ENCODE measurements around the gene LCNL1. TPM values are rescaled to one million over a fixed set of nuclear protein-coding genes. Genes with fewer than 3 reads are reported as not detected.
A peak's percentile ranks its signal among the peaks of the same experiment; 100 is the strongest.

LCNL1 gene
- total and polyA plus RNA-seq, 2 of the 13 experiments (the other 11 are each of a cell fraction or from before 2014, with no cell fraction given) = not detected

DNA sequence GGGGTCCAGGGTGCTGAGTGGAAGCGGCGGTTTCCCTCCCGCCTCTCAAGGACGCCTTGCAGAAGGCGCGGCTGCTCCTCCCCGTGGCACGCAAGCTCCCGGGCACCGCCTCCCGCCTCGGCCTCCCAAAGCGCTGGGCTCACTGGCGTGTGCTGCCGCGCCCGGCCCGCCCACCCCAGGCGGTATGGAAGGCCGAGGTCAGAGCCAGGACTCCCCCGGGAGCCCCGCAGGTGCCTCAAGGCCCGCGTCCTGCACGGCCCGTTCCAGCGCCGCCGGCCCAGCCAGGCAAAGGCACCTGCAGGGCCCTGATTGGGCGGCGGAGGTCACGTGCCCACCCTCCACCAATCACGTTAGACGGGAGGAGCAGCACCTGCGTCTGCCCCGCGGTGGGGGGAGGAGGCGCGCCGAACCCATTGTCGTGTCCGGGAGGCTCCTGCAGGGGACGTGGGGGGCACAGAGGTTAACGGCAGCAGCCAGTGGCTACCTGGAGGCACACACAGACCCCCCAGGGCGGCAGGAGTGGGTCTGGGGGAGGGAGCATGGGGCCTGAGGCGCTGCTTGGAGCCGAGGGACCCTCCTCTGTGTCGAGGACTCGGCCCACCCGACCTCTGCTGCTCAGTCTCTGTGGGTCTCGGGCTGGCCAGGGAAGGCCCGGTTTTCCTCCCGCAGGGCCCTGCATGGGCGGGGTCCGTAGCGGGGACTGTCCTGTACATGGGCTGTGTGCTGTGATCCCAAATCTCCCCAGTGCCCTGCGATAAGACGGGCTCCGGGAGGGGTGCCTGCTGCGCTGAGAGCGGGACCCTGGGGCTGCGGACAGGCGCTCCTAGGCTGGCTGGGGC lies 32.8 kb upstream of the LCNL1 start (continued):
- TF ChIP-seq NONO (IDR thresholded peaks at IDR 0.05) (no peak), NONO (CRISPR knock-in tag; conservative IDR thresholded peaks at IDR 0.05) (peak; percentile 83), ZNF703 (CRISPR knock-in tag; IDR thresholded peaks at IDR 0.05; ENCODE audit: borderline replicate concordance) (peak; percentile 64), JUND (CRISPR knock-in tag; IDR thresholded peaks at IDR 0.05) (peak; percentile 44; the same call in 1 of the 2 replicates), REPIN1 (CRISPR knock-in tag; IDR thresholded peaks at IDR 0.05; ENCODE audit: borderline replicate concordance, low read depth) (peak; percentile 54), ARHGAP35 (CRISPR knock-in tag; IDR thresholded peaks at IDR 0.05; ENCODE audit: borderline replicate concordance) (no peak; the same call in 1 of the 2 replicates), FOXP1 (IDR thresholded peaks at IDR 0.05) (no peak), FOXP1 (CRISPR knock-in tag; IDR thresholded peaks at IDR 0.05) (0 out of 2 replicates have a peak, but pooled peaks have one; percentile 10), SALL2 (CRISPR knock-in tag; IDR thresholded peaks at IDR 0.05) (peak; percentile 82), ZNF264 (CRISPR knock-in tag; IDR thresholded peaks at IDR 0.05) (peak; percentile 46; the same call in 1 of the 2 replicates), JUNB (CRISPR knock-in tag; IDR thresholded peaks at IDR 0.05; ENCODE audit: borderline replicate concordance) (no peak)
- TF ChIP-seq, protein P1, sequence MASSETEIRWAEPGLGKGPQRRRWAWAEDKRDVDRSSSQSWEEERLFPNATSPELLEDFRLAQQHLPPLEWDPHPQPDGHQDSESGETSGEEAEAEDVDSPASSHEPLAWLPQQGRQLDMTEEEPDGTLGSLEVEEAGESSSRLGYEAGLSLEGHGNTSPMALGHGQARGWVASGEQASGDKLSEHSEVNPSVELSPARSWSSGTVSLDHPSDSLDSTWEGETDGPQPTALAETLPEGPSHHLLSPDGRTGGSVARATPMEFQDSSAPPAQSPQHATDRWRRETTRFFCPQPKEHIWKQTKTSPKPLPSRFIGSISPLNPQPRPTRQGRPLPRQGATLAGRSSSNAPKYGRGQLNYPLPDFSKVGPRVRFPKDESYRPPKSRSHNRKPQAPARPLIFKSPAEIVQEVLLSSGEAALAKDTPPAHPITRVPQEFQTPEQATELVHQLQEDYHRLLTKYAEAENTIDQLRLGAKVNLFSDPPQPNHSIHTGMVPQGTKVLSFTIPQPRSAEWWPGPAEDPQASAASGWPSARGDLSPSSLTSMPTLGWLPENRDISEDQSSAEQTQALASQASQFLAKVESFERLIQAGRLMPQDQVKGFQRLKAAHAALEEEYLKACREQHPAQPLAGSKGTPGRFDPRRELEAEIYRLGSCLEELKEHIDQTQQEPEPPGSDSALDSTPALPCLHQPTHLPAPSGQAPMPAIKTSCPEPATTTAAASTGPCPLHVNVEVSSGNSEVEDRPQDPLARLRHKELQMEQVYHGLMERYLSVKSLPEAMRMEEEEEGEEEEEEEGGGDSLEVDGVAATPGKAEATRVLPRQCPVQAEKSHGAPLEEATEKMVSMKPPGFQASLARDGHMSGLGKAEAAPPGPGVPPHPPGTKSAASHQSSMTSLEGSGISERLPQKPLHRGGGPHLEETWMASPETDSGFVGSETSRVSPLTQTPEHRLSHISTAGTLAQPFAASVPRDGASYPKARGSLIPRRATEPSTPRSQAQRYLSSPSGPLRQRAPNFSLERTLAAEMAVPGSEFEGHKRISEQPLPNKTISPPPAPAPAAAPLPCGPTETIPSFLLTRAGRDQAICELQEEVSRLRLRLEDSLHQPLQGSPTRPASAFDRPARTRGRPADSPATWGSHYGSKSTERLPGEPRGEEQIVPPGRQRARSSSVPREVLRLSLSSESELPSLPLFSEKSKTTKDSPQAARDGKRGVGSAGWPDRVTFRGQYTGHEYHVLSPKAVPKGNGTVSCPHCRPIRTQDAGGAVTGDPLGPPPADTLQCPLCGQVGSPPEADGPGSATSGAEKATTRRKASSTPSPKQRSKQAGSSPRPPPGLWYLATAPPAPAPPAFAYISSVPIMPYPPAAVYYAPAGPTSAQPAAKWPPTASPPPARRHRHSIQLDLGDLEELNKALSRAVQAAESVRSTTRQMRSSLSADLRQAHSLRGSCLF (CRISPR knock-in tag; IDR thresholded peaks at IDR 0.05; ENCODE audit: borderline replicate concordance) = no peak
- TF ChIP-seq, protein P2, sequence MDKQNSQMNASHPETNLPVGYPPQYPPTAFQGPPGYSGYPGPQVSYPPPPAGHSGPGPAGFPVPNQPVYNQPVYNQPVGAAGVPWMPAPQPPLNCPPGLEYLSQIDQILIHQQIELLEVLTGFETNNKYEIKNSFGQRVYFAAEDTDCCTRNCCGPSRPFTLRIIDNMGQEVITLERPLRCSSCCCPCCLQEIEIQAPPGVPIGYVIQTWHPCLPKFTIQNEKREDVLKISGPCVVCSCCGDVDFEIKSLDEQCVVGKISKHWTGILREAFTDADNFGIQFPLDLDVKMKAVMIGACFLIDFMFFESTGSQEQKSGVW (CRISPR knock-in tag; IDR thresholded peaks at IDR 0.05; ENCODE audit: borderline replicate concordance) = no peak
- TF ChIP-seq, protein P3, sequence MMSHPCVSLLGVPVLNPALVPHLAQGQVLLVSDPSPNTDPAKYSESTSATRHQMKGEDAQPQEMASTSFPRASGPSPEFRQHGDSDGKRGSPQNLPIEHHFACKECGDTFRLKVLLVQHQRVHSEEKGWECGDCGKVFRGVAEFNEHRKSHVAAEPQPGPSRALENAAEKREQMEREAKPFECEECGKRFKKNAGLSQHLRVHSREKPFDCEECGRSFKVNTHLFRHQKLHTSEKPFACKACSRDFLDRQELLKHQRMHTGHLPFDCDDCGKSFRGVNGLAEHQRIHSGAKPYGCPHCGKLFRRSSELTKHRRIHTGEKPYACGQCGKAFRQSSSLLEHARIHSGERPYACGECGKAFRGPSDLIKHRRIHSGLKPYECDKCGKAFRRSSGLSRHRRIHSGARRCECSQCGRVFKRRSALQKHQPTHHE (CRISPR knock-in tag; IDR thresholded peaks at IDR 0.05; ENCODE audit: borderline replicate concordance) = no peak; the same call in 1 of the 2 replicates
- TF ChIP-seq, protein P4, sequence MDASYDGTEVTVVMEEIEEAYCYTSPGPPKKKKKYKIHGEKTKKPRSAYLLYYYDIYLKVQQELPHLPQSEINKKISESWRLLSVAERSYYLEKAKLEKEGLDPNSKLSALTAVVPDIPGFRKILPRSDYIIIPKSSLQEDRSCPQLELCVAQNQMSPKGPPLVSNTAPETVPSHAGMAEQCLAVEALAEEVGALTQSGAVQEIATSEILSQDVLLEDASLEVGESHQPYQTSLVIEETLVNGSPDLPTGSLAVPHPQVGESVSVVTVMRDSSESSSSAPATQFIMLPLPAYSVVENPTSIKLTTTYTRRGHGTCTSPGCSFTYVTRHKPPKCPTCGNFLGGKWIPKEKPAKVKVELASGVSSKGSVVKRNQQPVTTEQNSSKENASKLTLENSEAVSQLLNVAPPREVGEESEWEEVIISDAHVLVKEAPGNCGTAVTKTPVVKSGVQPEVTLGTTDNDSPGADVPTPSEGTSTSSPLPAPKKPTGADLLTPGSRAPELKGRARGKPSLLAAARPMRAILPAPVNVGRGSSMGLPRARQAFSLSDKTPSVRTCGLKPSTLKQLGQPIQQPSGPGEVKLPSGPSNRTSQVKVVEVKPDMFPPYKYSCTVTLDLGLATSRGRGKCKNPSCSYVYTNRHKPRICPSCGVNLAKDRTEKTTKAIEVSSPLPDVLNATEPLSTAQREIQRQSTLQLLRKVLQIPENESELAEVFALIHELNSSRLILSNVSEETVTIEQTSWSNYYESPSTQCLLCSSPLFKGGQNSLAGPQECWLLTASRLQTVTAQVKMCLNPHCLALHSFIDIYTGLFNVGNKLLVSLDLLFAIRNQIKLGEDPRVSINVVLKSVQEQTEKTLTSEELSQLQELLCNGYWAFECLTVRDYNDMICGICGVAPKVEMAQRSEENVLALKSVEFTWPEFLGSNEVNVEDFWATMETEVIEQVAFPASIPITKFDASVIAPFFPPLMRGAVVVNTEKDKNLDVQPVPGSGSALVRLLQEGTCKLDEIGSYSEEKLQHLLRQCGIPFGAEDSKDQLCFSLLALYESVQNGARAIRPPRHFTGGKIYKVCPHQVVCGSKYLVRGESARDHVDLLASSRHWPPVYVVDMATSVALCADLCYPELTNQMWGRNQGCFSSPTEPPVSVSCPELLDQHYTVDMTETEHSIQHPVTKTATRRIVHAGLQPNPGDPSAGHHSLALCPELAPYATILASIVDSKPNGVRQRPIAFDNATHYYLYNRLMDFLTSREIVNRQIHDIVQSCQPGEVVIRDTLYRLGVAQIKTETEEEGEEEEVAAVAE (CRISPR knock-in tag; IDR thresholded peaks at IDR 0.05; ENCODE audit: borderline replicate concordance) = no peak; the same call in 1 of the 2 replicates
